Ammon's horn (tissue), 1 donor: ENCODE measurements around the gene PTEN.

Source experiments
- DNase-seq: peaks from one replicate; pipeline ENCODE4 v3.0.0-alpha.2; 2016; ENCODE audit warnings: low spot score

Gene PTEN

DNA sequence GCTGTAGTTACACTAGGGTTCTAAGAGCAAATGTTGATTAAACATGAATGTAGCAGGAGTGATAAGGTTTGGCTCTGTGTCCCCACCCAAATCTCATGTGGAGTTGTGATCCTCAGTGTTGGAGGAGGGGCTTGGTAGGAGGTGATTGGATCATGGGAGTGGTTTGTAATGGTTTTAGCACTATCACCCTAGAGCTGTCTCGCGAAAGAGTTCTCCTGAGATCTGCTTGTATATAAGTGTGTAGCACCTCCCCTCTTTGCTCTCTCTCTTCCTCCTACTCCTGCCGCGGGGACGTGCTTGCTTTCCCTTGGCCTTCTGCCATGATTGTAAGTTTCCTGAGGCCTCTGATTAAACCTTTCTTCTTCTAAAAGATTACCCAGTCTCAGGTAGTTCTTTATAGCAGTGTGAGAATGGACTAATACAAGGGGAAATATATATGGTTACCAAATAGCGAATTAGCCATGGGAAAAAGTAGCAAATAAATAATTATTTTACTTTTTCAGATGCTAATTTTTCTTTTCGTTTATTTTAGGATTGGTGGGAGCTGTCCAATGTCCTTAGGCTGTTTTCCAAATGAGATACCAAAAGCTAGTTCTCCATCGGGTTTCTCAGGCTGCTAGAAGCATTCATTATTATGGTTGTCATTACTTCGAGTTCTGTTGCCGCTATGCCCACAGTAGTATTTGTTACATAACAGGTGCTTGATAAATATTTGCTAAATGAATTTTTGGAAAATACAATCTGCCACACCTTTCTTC lies 58.7 kb downstream of the PTEN start:
- DNase-seq = no peak

DNA sequence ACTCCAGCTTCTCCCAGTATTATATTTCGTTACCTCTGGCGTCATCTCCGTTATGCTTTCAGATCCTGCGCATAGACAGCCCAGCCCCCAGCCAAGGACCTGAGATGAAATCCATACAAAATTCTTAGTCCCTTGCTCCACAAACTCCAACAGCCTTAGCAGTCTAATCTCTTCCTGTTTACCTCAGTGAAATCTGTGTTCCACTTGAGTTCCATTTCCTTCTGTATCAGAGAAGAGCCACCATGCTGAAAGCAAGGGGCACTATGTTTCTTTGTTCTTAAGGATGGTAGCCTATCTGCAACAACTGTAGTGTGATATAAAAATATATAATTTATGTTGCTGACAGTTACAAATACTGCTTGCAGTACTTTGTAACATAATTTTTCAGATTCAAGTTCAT lies 59.8 kb downstream of the PTEN start:
- no peak for DNase-seq

DNA sequence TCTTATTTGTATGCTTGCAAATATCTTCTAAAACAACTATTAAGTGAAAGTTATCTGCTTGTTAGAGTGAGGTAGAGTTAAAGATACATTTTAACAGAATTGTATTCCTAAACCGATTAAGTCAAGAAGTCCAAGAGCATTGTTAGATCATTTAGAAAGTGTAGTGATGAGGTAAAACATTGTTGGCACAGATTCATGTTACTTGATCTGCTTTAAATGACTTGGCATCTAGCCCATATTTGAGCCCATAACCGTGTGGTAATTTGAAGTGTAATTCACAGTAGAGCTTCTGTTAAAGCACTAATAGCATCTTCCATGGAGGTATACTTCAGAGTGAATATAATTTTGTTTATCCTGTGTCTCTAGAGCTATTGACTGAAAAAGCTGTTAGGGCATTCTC lies 62.1 kb downstream of the PTEN start:
- DNase-seq = no peak

DNA sequence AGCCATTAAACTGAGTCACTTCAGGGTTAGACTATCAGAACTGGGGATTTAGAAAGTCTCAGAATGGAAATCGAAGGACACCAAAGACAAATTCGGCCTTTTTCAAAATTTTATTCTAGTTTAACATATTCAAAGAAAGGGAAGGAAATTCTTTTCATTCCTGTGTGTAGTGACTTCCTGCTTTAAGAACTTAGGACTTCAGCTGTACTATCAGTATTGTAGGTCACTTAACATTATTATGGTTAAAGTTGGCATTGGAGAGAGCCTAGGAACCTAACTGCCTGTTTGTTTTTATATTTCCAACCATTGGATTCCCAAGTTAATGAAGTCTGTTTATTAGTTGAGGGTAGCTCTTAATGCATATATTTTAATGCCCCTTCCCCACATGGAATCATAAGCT lies 63.7 kb downstream of the PTEN start:
- no peak for DNase-seq

DNA sequence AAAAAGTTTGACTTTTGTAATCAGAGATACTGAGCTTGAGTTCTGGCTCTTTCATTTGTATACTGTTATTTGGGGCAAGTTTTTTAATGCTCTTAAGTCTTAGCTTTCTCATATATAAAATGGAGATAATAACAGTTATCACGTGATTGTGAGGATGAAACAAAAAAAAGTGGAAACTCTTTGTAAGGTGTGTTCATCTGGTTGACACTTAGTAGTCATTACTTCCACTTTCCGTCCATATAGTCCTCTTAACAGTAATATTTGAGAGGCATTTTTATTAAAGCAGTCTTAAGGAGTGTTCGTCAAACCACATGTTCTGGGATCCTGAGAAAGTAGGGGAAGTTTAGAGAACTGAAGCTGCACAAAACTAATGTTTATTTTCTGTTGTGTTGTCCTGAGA lies 65.6 kb downstream of the PTEN start:
- DNase-seq = no peak

DNA sequence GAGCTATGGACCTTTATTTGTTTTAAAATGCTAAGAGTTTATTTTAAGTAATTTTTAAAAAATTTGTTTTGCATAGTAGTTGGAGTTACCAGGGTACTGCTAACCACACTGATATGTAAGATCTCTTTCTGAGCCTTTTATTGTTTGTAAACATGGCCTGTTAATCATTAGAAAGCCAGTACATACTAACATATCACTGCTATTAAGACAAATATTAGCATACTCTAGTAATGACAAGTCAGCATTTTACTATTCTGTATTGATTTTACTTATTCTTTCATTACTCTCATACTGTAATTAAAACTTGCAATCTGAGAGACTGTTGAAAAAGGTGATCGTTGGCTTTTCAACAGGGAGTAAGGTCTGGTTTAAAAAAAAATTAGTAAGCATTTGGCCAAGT lies 66.7 kb downstream of the PTEN start:
- no peak for DNase-seq

DNA sequence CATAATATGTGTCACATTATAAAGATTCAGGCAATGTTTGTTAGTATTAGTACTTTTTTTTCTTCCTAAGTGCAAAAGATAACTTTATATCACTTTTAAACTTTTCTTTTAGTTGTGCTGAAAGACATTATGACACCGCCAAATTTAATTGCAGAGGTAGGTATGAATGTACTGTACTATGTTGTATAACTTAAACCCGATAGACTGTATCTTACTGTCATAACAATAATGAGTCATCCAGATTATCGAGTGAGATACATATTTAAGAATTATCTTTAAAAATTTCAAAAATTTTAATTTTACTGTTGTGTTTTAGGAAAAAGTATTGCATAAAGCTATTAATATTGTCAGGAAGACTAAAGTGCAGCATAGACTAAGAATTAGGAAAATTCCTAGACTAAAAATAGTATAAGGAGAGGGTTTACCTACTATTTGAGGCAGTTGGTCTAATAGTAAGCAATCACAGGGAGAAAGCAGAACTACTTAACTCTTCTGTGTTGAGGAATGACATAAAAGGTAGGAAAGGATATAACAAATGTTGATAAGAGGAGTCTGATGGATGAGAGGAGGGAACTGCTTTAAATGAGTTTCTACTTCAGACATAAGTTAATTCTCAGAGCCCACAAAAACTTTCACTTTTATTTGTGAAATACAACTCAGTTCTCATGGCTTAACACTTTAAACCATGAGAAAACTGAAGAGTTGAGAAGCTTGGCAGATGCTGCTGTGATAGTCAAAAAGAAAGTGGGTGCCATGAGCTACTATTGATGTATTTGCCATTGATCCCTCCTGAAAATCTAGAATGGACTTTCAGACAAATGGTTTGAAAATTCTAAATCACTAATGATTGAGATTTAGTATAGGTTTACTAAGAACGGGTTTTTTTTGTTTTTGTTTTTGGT lies 67.8 kb downstream of the PTEN start:
- no peak for DNase-seq

DNA sequence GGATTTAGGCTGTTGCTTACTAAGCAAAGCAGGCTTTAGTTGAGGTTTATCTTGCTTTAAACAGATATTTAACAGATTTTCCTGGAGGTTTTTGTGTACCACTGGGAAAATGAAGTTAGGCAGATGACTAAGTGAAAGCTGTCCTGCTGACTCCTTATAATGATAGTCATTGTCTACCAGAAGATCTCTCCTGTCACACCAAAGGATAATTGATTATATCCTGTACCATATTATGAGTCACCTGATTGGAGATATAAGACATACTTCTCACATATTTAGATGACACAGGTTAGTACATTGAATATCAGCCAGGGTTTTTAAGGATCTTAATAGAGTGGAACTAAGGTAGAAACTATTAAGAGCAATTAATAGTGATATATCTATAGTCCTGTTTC lies 68.4 kb downstream of the PTEN start:
- no peak for DNase-seq

DNA sequence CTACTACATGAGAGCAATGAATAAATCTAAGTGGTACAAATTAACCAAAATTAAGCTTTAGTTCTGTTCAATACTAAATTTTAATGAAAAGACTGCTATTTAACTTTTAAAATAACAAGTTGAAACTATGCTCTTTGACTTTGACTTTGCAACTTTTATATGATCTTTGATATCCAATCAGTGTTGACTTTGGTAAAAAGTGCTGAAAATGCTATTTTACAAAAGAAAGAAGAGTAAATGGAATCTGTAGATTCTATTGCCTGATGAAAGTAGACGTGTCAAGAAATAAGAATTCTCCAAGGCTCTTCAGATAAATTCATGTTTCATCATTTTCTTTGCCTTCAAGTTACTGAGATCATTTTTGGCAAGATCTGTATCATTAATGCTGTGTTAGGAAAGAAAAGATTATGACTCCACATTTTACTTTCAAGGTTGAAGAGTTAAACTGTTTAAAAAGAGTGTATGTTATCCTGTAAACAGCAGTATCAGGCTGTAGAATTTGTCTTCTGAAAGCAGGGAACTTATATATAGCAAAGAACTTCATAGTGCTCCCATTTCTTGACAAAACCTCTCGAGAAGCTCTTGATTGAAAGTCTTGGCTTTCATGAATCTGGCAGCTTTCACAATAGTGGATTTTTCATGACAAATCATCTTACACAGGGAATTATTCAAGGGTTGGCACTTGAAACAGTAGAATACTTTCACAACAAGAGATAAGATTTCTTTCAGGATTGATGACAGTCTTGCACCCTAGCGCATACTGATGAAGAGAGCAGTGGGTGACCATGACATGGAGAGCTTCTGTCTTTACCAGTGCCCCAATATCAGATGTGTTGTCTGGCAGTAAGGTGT lies 72.1 kb downstream of the PTEN start:
- no peak for DNase-seq

DNA sequence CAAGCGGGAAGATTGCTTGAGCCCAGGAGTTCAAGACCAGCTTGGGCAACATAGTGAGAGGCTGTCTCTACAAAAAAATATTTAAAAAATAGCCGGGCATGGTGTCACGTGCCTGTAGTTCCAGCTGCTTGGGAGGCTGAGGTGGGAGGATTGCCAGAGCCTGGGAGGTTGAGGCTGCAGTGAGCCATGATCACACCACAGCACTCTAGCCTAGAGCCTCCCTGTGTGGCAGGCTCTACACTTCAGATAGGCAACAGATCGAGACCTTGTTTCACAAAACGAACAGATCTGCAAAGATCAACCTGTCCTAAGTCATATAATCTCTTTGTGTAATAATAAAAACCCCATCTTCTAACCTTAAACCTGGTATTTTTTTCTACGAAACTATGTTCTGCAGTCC lies 76.8 kb downstream of the PTEN start:
- no peak for DNase-seq

DNA sequence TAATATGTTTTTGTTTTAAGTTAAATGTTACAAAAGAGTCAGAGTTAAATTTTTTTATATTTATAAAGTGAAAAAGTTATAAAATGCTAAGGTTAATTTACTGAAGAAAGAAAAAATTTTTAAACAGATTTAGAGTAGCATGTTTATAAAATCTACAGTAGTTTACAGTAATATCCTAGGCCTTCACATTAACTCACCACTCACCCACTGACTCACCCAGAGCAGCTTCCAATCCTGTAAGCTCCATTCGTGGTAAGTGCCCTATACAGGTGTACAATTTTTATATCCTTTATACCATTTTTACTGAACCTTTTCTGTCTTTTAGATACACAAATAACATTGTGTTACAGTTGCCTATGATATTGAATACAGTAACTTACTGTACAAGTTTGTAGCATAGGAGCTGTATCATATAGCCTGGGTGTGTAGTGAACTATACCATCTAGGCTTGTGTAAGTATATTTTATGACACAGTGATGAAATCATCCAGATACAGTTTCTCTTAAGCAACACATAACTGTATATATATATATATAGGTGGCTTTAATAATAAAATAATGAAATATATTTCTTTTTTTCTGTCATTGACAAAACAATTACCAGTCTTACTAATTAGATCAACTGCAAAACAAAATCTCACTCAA lies 79.6 kb downstream of the PTEN start:
- no peak for DNase-seq

DNA sequence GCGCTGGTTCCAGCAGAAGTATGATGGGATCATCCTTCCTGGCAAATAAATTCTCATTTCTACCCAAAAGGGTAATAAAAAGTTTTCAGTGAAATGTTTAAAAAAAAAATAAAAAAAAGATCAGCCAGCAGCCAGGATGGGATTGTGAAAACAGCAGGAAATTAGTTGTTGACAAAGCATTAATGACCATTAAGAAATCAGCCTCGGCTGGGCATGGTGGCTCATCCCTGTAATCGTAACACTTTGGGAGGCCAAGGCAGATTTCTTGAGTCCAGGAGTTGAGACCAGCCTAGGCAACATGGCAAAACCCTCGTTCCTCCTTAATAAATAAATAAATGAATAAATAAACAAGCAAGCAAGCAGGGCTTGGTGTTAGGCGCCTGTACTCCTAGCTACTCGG lies 82.6 kb downstream of the PTEN start:
- DNase-seq = no peak

DNA sequence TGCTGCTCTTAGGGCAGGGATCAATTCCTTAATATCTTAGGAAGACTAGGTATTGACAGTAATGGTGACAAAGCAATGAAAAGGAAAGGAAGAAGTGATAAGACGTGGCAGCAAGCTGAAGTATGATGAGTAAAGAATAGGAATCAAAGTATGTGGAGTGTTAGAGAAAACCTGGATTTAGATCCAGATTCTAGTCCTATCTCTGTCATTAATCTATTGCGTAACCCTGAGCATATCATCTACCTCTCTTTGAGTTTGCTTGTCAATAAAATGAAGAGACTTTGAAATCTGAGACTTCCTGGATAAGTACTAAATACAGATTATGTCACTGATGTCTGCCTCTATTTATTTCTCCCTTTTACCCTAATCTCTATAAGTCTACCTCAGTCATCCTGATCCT lies 89.2 kb downstream of the PTEN start:
- no peak for DNase-seq

DNA sequence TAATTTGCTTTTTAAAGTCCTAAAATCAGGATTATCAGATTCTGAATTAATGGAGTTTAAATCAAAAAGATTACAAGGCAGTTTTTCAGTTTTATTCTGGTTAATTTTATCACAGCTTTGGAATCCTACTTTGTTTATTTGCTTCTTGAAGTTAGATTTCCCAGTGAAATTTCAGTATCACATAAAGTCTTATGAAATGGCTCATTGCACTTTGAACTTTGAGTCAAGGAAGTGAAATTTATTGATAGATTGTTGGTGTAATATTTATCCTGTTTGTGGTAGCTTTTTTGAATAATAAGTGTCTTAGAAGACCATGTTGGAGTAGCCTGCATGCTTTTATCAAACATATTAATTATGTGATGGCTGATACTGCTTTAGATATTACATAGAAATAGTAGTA lies 92.6 kb downstream of the PTEN start:
- DNase-seq = no peak

DNA sequence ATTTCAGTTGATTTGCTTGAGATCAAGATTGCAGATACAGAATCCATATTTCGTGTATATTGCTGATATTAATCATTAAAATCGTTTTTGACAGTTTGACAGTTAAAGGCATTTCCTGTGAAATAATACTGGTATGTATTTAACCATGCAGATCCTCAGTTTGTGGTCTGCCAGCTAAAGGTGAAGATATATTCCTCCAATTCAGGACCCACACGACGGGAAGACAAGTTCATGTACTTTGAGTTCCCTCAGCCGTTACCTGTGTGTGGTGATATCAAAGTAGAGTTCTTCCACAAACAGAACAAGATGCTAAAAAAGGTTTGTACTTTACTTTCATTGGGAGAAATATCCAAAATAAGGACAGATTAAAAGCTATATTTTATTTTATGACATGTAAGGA lies 94.3 kb downstream of the PTEN start:
- DNase-seq = no peak

DNA sequence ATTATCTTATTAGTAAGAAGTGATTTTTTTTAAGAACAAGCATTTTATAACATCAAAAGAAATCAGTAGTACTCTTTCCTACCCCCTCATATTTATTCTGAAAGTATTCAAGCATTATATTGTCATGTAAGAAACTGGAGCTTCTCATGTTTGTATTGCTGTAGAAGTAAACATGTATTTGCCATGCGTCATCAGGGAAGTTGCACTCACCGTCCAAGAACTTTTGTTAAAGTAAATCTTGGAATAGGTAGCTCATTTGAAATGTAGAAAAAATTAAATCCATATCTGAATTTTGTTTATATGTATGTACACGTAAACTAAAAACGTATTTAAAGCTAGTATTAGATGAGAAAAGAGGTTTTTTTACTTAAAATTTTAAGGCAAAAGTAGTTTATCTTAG lies 96.8 kb downstream of the PTEN start:
- DNase-seq = no peak

DNA sequence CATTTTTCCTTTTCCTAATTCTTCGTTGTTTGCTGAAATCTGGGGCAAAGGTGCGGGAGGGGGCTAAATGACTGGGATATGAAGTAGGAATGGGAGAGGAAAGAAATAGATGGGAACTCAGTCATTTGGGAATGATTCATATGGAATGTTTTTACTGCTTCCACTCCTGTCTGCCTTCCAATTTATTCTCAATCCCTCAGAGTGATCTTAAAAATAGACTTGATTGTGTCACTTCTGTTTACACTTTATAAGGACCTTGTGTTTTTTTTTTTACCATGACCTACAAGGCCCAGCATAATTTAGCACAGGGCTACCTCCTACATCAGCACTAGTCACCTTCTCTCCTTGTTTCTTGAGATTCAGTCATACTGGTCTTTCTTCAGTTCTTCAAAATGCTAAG lies 97.9 kb downstream of the PTEN start:
- DNase-seq = no peak

DNA sequence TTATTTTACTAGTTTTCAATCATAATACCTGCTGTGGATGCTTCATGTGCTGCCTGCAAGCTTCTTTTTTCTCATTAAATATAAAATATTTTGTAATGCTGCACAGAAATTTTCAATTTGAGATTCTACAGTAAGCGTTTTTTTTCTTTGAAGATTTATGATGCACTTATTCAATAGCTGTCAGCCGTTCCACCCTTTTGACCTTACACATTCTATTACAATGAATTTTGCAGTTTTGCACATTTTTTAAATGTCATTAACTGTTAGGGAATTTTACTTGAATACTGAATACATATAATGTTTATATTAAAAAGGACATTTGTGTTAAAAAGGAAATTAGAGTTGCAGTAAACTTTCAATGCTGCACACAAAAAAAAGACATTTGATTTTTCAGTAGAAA lies 103.0 kb downstream of the PTEN start:
- no peak for DNase-seq

DNA sequence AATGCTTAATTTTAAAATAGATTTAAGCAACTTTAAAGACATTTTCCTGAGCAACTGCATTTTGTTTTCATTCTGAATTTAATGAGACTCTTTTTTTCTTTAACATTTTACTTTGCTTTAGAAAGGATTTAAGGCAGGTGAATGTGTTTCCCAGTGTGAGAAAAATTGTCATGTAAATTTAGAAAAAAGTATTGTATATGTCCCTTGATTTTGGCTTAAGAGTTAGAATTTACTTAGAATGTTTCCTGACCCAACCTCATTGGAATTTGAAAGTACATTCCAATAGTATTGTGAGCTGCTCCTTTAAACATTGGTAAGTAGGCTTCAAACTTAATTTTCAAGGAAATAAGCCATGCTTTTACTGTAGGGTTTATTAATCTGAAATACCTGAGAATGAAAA lies 110.2 kb downstream of the PTEN start:
- no peak for DNase-seq

DNA sequence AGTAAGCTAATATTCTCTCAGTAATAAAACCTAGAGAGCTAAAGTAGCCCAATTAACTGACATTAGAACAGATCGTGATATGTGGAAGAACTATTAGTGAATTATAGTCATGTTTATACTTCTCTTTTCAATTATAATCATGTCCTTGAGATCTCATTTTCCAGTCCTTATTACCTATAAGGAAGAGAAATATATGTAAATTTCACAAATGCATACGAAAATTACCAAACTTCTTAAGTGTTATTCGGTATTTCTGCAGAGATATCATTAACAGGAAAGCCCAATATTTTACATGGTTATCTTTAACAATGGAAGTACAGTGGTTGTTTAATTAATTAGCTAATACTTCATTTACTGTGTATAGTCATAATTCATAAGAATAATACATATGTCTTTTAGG lies 110.7 kb downstream of the PTEN start:
- DNase-seq = no peak

DNA sequence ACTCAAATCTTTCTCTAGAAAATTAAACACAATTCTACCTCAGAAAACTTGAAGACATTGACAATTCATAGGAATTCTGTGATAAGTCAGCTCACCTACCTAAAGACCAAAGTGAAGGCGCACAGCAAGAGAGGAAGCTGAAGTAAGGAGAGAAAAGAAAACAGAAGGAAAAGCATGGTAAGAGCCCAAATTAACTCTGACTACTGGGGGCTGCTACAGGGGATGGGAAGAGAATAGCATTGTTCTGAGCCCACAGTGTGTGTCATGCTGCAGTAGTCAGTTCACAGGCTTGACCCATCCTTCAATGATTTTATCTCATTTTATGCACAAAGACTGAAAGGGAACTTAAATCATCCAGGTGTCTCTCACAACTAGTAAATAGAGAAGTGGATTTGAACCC lies 111.3 kb downstream of the PTEN start:
- DNase-seq = no peak

DNA sequence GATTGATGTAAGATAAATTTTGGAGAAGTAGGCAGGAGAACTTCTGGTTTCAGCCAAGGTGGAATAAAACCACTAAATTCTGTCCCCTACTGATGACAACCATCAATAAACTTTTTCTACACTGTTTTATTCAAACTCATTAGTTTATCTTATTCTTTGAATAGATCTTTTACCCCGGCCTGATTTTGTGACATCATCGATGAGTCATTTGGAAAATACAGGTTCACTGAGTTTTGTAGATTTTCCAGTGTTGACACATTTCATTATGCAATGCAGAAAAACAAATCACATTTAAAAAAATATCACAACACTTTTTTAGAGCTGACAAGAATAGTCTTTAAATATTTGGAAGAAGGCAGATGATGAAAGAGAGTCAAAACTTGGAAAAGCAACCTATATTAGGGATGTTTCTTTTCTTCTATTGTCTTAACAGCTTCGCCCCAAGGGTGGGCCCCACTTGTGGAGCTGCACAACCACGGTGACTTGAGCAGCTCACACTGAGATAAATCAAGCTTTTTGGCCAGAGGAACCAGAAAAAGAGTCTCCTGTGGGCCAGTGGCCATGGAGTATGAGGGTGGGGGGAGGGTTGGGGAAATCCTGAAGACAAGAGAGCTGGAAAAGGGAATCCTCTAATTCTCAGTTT lies 112.8 kb downstream of the PTEN start:
- no peak for DNase-seq
